GM12891 (cell line): ENCODE results near the gene TTC28.

ENCODE experiments used
- POLR2A ChIP-seq: IDR thresholded peaks from 2 replicates; pipeline ENCODE4 v1.6.1; 2011; ENCODE audit warnings: low read depth, low read length, control low read depth
- POLR2AphosphoS5 ChIP-seq: IDR thresholded peaks from 2 replicates; pipeline ENCODE4 v1.6.1; 2011; ENCODE audit warnings: low read depth, low read length, control low read depth
- TAF1 ChIP-seq: IDR thresholded peaks from 2 replicates; pipeline ENCODE4 v1.6.1; 2011; ENCODE audit warnings: low read depth, low read length, control low read depth

DNA sequence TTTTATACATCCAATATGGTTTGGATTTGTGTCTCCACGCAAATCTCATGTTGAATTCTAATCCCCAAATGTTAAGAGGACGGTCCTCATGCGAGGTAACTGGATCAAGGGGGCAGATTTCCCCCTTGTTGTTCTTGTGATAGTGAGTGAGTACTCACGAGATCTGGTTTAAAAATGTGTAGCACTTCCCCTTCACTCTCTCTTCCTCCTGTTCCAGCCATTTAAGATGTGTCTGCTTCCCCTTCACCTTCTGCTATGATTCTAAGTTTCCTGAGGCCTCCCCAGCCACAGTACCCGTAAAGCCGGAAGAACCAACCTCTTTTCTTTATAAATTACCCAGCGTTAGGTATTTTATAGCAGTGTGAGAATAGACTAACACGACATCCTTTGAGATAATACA is 98.6 kb downstream of the TTC28 start:
- TF ChIP-seq POLR2A, result no peak
- no peak for TF ChIP-seq TAF1
- TF ChIP-seq POLR2AphosphoS5, result no peak
